GM21423 (cell line): ENCODE data around the gene MFGE8.

Source experiments
- ATAC-seq: cut with Tn5 transposase; IDR thresholded peaks from one replicate; pipeline ENCODE4 v1.9.1; 2021; ENCODE audit warnings: mild to moderate bottlenecking, moderate library complexity; ENCODE audit not compliant: unreplicated experiment

MFGE8 gene

DNA sequence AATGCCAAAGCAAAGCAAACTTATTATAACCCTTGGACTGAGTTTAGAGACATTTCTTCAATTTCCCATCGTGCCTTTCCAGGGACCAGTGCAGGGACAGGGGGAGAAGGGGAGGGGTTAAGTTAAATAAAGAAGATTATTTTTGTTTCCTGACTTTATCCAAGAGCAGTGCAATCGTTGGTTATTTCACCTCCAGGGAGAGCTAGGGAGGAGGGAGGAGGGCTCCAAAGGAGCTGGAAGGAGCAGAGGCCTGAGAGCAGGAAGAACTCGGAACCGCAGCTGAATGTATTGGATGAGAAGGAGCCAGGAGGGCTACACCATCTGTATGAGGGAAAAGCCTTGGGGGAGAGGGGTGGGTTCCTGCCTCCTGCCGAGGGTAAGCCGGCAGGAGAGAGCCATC is 38.5 kb downstream of the MFGE8 start:
- no peak for ATAC-seq

DNA sequence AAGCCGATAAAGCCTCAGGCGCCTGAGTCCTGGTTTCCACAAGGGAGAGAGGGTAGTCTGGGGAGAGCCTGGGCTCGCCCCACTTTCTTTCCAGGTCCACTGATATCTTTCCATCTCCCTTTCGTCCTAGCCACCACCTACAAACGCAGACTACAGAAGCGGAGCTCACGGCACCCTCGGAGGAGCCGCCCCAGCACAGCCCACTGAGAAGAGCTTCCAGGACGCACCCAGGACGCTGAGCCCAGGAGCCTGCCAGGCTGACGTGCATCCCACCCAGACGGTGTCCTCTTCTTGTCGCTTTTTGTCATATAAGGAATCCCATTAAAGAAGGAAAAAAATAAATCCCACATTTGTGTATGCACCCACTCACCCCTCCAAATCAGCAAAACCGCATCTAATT is 38.9 kb downstream of the MFGE8 start:
- no peak for ATAC-seq

DNA sequence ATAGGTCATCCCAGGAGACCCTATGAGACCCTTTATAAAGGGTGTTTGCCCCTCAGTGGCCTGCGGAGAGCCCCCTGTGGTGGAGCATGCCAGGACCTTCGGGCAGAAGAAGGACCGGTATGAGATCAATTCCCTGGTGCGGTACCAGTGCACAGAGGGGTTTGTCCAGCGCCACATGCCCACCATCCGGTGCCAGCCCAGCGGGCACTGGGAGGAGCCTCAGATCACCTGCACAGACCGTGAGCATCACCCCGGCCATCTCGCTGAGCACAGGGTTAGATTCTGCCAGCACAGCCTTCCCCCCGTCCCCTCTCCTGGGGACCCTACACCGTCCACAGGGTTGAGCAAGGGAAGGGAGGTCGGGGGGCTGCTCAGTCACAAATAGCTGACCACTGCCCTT is 39.4 kb downstream of the MFGE8 start:
- ATAC-seq: no peak

DNA sequence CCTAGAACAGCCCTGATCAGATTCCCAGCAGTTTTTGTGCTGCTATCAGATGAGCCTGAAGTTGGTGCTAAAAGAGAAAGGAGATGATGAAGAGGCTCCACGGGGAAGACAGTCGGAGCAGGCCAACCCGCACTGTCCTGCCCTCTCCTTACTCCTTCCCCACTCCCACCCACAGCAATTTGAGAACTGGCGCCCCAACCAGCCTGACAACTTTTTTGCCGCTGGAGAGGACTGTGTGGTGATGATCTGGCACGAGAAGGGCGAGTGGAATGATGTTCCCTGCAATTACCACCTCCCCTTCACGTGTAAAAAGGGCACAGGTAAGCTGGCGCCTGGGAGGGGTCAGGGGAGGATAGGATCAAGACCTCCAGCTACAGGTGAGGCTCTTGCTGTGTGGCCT is 40.5 kb downstream of the MFGE8 start:
- ATAC-seq: no peak

DNA sequence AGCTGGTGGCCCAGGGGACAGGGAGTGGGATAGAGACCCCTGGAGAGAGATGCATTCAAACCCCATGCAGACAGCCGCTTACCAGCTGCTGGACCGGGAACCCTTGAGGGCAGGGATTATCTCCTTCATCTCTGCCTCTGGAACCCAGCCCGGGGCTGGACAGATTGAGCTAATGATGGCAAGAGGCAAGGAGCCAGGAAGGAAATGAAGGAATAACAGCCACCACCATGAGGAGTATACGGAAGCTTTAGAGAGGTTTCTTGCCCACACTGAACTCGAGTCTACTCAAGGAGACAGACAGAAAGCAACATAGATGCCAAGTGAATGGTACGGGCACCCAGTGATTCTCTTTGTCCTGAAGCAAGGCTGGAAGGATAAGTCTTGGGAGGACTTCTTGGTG is 41.1 kb downstream of the MFGE8 start:
- ATAC-seq: no peak

DNA sequence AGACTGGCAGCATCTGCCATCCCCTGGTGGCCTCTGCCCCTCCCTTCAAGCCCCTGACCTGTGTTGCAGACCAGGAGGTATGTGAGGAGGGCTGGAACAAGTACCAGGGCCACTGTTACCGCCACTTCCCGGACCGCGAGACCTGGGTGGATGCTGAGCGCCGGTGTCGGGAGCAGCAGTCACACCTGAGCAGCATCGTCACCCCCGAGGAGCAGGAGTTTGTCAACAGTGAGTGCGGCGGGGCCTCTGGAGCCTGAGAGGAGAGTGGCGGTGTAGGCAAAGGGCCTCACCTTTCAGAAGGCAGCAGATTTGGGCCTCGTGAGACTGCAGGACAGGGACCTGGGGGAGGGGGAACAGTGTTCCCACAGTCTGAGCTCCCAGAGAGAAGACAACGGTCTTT is 41.9 kb downstream of the MFGE8 start:
- no peak for ATAC-seq

DNA sequence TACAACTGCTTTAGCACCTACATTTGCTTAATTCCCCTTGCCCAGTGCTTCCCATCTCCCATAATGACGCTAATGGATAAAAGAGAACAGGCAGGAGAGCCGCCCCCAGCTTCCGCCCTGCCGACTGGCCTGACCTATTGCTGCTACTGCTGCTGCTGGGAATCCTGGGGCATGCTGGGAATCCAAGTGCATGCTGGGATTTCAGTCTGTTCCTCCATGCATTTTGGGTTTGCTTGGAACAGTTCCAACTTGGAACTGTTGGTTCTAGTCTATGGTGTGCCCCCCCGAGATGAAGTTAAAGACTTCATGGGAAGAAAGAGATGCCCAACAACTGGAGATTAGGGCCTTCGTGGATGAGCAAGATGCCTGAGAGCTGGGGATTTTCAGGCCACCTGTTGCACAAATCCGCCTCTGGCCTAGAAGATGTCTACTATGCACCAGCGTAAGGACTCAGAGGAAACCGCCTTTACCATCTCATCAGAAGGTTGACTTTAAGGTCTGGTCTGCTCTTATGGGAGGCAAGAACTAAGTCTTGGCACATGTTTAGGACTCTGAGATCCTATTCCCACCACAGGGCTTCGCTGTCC is 46.8 kb downstream of the MFGE8 start:
- no peak for ATAC-seq

DNA sequence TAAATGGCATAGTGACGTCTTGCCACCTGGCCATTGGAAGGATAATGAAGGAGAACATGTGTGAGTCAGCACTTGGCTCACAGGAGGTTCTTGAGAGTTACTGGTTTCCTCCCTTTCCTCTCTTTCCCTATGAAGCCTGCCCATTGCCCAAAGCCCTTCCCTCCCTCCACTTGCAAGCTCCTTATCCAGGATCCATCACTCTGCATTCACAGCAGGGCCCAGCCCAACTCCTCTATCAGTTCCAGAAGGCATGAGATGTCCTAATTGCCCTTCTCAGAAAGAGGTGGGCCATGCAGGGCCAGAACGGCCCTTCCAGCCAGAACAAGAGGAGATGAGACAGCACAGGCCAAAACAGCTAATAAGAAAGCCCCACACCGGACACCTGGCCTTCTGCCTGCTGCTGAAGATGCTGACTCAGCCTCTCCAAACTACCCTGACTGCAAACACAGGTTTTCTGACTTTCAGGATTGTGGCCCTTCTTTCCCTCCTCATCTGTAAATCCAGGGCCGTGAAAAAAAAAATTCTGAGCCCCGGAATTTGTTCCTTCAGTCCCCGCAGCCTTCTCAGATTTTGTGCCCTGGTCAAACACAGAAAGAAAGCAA is 47.6 kb downstream of the MFGE8 start:
- no peak for ATAC-seq

DNA sequence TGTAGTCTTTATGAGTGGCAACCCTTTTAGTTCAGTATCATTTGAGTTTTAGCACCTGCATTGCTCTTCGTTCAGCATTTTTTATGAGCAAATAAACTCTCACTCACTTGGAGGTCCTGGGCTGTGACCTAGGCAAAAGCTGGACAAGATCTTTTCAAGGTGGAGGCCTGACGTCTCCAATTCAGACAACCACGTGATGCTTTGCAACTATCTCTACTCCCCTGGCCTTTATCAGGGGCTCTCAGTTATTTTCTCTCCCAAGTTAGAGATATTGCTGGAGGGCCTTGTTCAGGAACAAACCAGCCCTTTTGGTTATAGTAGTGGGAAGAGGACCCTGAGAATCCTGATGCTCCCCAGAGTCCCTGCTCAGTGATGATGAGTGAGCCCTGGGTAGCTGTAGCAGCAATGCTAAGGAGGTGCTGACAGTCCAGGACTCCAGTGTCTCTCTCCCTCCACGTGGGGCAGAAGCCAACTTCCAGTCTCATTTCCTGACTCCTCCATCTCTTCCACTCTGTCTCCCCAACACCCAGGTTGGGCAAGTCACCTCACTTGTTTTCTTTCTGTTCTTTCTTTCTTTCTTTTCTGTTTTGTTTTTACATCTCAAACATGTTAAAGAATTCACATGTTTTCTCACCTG is 48.2 kb downstream of the MFGE8 start:
- no peak for ATAC-seq

DNA sequence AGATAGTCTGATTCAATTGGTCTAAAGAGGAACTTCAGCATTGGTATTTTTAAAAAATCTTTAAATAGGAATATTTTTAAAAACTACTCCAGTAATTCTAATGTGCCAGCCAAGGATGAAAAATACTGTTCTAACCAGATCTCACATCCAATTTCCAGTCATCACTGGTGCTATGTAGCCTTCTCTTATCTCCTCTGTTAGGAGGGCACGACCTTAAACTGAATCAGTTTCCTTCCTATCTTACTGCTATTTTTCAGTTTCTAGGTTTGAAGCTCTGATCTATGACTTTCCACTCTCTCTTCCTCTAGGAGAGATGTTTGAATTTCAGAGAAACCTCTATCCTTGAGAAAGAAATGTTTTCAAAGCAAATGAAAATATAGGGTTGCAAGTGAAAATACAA is 49.8 kb downstream of the MFGE8 start:
- ATAC-seq: no peak

DNA sequence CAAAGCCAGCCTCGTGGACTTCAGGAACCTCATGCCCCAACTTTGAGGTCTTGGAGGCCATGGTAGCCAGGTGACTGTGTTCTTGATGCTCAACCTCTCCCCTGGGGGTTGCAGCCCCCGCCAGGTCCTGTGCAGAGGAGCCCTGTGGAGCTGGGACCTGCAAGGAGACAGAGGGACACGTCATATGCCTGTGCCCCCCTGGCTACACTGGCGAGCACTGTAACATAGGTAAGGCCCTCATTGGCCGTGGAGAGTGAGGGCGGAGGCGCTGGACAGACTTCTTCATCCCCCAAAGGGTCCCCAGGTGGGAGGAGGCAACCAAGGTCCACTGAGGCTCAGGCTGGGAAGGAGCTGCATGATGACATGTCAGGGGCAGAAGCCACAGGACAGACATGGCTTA is 53.0 kb downstream of the MFGE8 start:
- no peak for ATAC-seq

DNA sequence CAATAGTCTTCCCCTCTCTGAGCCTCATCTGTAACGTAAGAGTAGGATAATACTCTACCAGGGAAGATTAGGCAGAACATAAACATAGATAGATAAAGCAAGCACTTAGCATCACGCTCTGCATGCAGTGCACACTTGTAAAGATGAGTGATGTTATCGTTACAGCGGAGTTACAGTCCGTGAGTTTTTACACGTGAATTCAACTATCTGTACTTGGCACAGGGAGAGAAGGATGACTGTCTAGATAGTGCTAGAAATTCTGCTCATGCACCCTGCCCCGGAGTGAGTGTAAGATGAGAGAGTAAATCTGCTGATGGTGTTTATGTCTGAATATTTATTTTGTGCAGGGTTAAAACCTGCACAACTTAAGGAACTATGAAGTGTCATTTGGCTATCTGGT is 53.6 kb downstream of the MFGE8 start:
- ATAC-seq: no peak

DNA sequence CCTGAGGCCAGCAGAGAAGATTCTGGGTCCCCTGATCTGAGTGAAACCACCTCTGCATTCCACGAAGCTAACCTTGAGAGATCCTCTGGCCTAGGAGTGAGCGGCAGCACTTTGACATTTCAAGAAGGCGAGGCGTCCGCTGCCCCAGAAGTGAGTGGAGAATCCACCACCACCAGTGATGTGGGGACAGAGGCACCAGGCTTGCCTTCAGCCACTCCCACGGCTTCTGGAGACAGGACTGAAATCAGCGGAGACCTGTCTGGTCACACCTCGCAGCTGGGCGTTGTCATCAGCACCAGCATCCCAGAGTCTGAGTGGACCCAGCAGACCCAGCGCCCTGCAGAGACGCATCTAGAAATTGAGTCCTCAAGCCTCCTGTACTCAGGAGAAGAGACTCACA is 54.2 kb downstream of the MFGE8 start:
- ATAC-seq: no peak

DNA sequence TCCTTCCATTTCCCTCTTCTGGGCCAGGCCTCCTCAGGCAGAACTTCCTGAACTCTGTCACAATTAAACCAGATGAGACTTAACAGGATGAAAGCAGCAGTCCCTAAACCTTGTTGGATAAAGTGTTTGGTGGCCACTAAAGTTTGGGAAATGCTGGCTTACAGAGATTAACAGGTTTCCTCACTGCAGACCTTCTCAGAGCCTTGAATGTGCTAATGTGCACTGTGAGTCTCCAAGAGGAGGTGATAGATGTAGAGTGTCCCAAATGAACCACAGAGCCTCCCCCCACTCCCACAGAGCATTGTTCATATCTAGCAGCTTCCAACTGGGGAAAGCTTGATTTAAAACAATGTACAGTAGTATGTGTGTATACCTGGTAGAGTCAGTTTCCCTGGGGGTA is 60.7 kb downstream of the MFGE8 start:
- ATAC-seq: no peak

DNA sequence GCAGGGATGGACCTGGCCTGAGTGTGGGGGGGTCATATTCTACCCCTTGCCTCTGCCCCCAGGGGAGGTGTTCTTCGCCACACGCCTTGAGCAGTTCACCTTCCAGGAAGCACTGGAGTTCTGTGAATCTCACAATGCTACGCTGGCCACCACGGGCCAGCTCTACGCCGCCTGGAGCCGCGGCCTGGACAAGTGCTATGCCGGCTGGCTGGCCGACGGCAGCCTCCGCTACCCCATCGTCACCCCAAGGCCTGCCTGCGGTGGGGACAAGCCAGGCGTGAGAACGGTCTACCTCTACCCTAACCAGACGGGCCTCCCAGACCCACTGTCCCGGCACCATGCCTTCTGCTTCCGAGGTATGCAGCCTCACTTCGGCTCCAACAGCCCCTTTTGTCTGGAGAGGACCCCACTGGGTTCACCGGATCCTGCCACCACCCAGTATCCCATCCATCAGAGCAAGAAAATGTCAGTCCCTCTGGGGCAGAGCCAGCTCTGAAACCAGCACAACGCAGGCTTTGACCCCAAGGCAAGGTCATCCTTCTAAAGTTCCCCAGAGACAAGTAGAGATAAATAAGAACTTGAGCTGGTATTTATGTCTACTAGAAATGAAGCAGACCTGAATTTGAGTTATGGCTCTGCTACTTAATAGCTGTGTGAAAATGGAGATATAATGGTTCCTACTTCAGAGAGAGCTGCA is 63.7 kb downstream of the MFGE8 start:
- ATAC-seq: no peak
